ENCODE data around the gene CYLD.

Gene CYLD

GRCh38 chr16:50718761-50719400, 23.0 kb upstream of the CYLD start:
- TF ChIP-seq CTCF (IDR thresholded peaks at IDR 0.05; ENCODE audit: control insufficient read depth, extremely low read depth, insufficient read depth): no peak
- no peak overlapping the region for H3K4me3 ChIP-seq (ENCODE audit: low read depth, low read length)
- peak; percentile 23 for DNase-seq (ENCODE audit: low read depth)

DNA sequence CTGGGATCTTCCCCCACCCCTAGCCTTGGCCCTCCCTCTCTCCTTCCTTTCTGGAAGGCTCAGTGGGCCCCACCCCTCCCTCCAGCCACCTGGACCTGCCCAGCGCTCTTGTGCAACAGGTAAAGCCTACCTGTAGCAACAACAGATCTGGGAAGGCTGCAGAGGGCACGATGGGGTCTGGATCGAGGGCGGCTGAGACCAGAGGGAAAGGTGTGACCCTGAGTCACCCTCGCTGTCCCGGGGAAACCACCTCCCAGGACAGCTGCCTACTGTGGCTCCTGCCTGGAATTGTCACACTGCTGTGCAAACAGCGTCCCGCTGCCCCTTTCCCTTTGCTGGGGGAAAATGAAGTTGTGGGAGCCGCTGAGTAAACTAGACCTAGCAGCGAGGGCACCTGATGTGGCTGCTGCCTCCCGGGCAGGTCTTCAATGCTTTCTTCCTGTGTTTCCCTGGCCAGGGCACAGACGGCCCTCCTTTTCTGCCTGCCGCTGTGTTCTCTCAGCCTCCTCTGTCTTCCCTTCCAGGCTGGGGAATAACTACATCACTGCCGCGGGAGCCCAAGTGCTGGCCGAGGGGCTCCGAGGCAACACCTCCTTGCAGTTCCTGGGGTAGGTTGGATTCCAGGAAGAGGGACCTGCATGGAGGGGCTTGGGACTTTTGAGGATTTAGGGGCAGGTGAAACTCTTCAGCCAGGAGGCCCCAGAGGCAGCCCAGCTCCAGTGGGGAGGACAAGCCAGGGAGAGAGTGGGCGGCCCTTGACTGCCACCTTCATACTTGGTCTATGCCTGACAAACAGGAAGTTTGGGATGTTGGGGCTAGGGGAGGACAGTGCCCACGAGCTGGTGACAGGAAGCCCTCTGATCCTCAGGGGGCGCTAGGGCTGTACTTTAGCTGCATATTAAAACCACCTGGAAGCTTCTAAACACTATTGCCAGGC, 22.2 kb upstream of the CYLD start:
- DNase-seq (ENCODE audit: low read depth): no peak
- no peak for TF ChIP-seq CTCF (IDR thresholded peaks at IDR 0.05; ENCODE audit: control insufficient read depth, extremely low read depth, insufficient read depth)
- H3K4me3 ChIP-seq (ENCODE audit: low read depth, low read length): no peak overlapping the region

- no peak for TF ChIP-seq CTCF (IDR thresholded peaks at IDR 0.05; ENCODE audit: control insufficient read depth, extremely low read depth, insufficient read depth)
- DNase-seq (ENCODE audit: low read depth): no peak
- H3K4me3 ChIP-seq (ENCODE audit: low read depth, low read length): no peak overlapping the region
Measured at GRCh38 chr16:50721549-50722404, 20.1 kb upstream of the CYLD start.

DNA sequence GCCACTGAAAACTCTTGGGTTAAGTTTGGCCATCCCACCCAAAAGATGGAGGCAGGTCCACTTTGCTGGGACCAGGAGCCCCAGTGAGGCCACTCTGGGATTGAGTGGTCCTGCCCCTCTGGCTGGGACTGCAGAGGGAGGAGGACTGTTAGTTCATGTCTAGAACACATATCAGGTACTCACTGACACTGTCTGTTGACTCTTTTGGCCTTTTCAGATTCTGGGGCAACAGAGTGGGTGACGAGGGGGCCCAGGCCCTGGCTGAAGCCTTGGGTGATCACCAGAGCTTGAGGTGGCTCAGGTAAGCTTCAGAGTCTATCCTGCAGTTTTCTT, 19.5 kb upstream of the CYLD start:
- H3K4me3 ChIP-seq (ENCODE audit: low read depth, low read length): no peak overlapping the region
- DNase-seq (ENCODE audit: low read depth): no peak
- no peak for TF ChIP-seq CTCF (IDR thresholded peaks at IDR 0.05; ENCODE audit: control insufficient read depth, extremely low read depth, insufficient read depth)

DNA sequence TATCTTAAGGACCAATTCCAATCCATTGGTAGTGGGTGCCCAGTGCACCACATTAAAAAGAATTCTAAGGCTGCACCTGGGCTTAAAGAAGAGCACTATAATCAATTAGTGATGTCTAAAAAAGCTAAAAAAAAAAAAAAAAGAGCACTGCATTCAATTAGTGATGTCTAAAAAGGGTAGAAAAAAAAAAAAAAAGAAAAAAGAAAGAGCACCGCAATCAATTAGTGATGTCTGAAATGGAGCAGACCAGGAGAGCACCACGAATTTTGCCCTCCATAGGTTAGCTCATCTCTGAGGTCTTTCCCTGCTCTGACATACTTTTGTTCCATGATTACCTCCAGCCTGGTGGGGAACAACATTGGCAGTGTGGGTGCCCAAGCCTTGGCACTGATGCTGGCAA, 18.9 kb upstream of the CYLD start:
- no peak for DNase-seq (ENCODE audit: low read depth)
- H3K4me3 ChIP-seq (ENCODE audit: low read depth, low read length): no peak overlapping the region
- no peak for TF ChIP-seq CTCF (IDR thresholded peaks at IDR 0.05; ENCODE audit: control insufficient read depth, extremely low read depth, insufficient read depth)

GRCh38 chr16:50724306-50724705, 17.6 kb upstream of the CYLD start:
- no peak overlapping the region for H3K4me3 ChIP-seq (ENCODE audit: low read depth, low read length)
- no peak for TF ChIP-seq CTCF (IDR thresholded peaks at IDR 0.05; ENCODE audit: control insufficient read depth, extremely low read depth, insufficient read depth)
- no peak for DNase-seq (ENCODE audit: low read depth)

All from LNCaP clone FGC (cell line).